Testis (tissue), 3 donors: ENCODE data around the gene IGFLR1. TPM values are rescaled to one million over a fixed set of nuclear protein-coding genes. Genes with fewer than 3 reads are reported as not detected.

Experiments
- DNase-seq: peaks from one replicate; pipeline ENCODE4 v3.0.0-alpha.2; 2019
- H3K27ac ChIP-seq, 2 donors: fragments of 200-600 bp; sonication (generic); one replicate each; pipeline ENCODE4 v1.5.1; 2019
- H3K27me3 ChIP-seq: fragments of 200-600 bp; sonication (generic); one replicate; pipeline ENCODE4 v1.5.1; 2019
- H3K36me3 ChIP-seq: fragments of 200-600 bp; sonication (generic); one replicate; pipeline ENCODE4 v1.5.1; 2017; ENCODE audit warnings: low read depth; ENCODE audit errors: missing control alignments
- H3K4me1 ChIP-seq: fragments of 200-600 bp; sonication (generic); one replicate; pipeline ENCODE4 v1.5.1; 2019
- H3K4me3 ChIP-seq, 2 donors: fragments of 200-600 bp; sonication (generic); one replicate each; pipeline ENCODE4 v1.5.1; 2017 to 2019
- H3K9me3 ChIP-seq: fragments of 200-600 bp; sonication (generic); one replicate; pipeline ENCODE4 v1.5.1; 2017
- CTCF ChIP-seq, 3 experiments: fragments of 450-650 bp in 2 of 3; fragments of 200-600 bp in 1 of 3; sonication (generic) in 1 of 3; IDR thresholded peaks; one replicate each; pipeline ENCODE4 v1.5.1; 2016 to 2019; ENCODE audit warnings: antibody characterized with exemption in 3 of 3, mild to moderate bottlenecking in 2 of 3, moderate library complexity in 1 of 3
- POLR2A ChIP-seq: fragments of 450-650 bp; IDR thresholded peaks from one replicate; pipeline ENCODE4 v1.6.1; 2017; ENCODE audit warnings: antibody characterized with exemption, mild to moderate bottlenecking, moderate library complexity
- WGBS, 2 donors: methylation state at CpG; one replicate each; pipeline ENCODE4 v1.1.5; 2018; 5-methylcytosine and 5-hydroxymethylcytosine counted together
- intact Hi-C: fragments of 100-400 bp; cut with DNase I; formaldehyde crosslinking; loops from one replicate; pipeline ENCODE4 v1.15.1; 2023; ENCODE audit warnings: low total_unique reads
- polyA plus RNA-seq: library from polyadenylated mRNA; stranded (reverse); fragments of 350-450 nt; fragmentation: Illumina TruSeq; extraction: RNeasy Lipid Tissue Mini Kit (QIAGEN cat#74804); gene quantifications from one replicate; pipeline ENCODE4 v1.2.3, GENCODE V29; 2014; ENCODE audit warnings: low read depth, low replicate concordance; ENCODE audit not compliant: insufficient read depth
- total RNA-seq, 2 donors: library from RNA; depleted of rRNA; stranded (reverse); fragments of >200 nt; gene quantifications; one replicate each; pipeline ENCODE4 v1.2.3, GENCODE V29; 2016

Gene IGFLR1
- total and polyA plus RNA-seq, 3 donors from 2014 or later, result 9.9 to 15.9 (median 15.7) TPM

GRCh38 chr19:35696835-35697234, 45.4 kb downstream of the IGFLR1 start:
- TF ChIP-seq CTCF (IDR thresholded peaks at IDR 0.05), result no peak
- no peak for TF ChIP-seq POLR2A
- intact Hi-C loops, result no loop called here
- no peak overlapping the region for H3K27ac ChIP-seq
- H3K4me1 ChIP-seq, result no peaks in the 10 kb centered on the region
- no peaks in the 10 kb centered on the region for H3K36me3 ChIP-seq
- H3K27me3 ChIP-seq, result no peaks in the 10 kb centered on the region
- H3K4me3 ChIP-seq, result no peak overlapping the region
- no peaks in the 10 kb centered on the region for H3K9me3 ChIP-seq
- 77 to 83% methylated on average over 3 to 4 of the region's 4 CpGs for WGBS, 2 donors
- no peak for DNase-seq

DNA sequence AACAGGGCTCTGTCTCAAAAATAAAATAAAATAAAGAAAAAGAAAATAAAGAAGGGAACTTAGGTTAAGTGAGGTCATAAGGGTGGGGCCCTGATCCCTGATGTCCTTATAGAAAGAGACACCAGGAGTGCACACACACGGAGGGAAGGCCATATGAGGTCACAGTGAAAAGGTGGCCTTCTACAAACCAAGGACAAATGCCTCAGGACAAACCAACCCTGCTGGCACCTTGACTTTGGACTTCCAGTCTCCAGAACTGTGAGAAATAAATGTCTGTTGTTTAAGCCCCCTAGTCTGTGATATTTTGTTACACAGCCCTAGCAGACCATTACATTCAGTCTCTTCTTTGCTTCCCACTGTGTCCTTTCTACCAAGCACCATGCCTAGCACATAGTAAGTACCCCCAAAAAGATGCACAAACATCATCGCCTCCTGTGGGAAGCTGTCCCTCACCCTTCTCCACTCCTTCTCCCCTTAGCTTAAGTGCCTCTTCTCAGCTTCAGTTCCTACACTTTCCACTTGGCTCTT, 46.3 kb downstream of the IGFLR1 start:
- intact Hi-C loops, result no loop called here
- no peak overlapping the region for H3K4me3 ChIP-seq
- DNase-seq, result no peak

DNA sequence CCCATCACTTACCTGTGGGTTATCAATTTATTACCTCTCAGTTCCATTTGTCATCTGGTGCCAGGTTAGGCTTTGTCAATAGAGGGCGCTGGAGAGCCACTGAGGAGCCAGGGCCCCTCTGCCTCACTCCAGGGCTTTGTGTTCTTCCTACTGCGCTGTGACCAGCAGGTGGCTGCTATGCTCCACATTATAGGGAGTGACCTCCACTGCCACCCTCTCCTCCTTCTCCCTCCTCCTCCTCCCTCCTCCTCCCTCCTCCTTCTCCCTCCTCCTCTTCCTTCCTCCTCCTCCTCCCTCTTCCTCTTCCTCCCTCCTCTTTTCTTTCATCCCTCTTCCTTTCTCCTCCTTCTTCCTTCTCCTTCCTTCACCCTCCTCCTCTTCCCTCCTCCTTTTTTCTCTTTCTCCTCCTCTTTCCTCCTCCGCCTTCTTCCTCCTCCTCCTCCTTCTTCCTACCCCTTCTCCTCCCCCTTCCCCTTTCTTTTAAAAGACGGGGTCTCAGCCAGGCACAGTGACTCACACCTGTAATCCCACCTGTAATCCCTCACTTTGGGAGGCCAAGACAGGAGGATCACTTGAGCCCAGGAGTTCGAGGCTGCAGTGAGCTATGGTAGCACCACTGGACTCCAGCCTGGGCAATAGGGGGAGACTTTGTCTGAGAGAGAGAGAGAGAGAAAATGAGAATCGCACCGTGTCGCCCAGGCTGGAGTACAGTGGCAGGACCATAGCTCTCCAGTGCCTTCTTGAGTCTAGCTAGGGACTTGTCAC, 48.2 kb downstream of the IGFLR1 start:
- Histone ChIP-seq H3K27me3 (no peaks in the 10 kb centered on the region), H3K9me3 (no peaks in the 10 kb centered on the region)
- intact Hi-C loops, result no loop called here

More for the DNA sequence above, 46.3 kb downstream of the IGFLR1 start:
- Histone ChIP-seq H3K27me3 (no peaks in the 10 kb centered on the region), H3K4me1 (no peaks in the 10 kb centered on the region), H3K36me3 (no peaks in the 10 kb centered on the region), H3K9me3 (no peaks in the 10 kb centered on the region), H3K27ac (no peak overlapping the region)
- no peak for TF ChIP-seq POLR2A
- no peak for TF ChIP-seq CTCF (IDR thresholded peaks at IDR 0.05)
- WGBS, 2 donors, result 77 to 80% methylated on average over 2 of the region's 2 CpGs

GRCh38 chr19:35693422-35693821, 48.8 kb downstream of the IGFLR1 start:
- Histone ChIP-seq H3K9me3 (no peaks in the 10 kb centered on the region), H3K4me1 (no peaks in the 10 kb centered on the region), H3K27ac (no peak overlapping the region), H3K36me3 (no peaks in the 10 kb centered on the region), H3K27me3 (no peaks in the 10 kb centered on the region), H3K4me3 (no peak overlapping the region)
- intact Hi-C loops, result no loop called here
- TF ChIP-seq CTCF (IDR thresholded peaks at IDR 0.05) (no peak), POLR2A (no peak)
- WGBS, 2 donors, result 27 to 37% methylated on average over 8 of the region's 8 CpGs
- DNase-seq, result no peak

More for the DNA sequence above, 48.2 kb downstream of the IGFLR1 start:
- TF ChIP-seq POLR2A (no peak), CTCF (IDR thresholded peaks at IDR 0.05) (peak; percentile 85 to 89 (median 86))
- Histone ChIP-seq H3K27ac (no peak overlapping the region), H3K4me1 (no peaks in the 10 kb centered on the region), H3K36me3 (no peaks in the 10 kb centered on the region), H3K4me3 (no peak overlapping the region)
- peak; percentile 91 for DNase-seq
- WGBS, 2 donors, result 48 to 51% methylated on average over 8 of the region's 8 CpGs
